Measurements from ENCODE around the gene SET.
A peak's percentile ranks its signal among the peaks of the same experiment; 100 is the strongest.
"Not testable (repeated sequence)": the region's sequence is repeated elsewhere in the genome, so short reads cannot be mapped to it uniquely, and the experiment has no call there.

Gene SET, protein sequence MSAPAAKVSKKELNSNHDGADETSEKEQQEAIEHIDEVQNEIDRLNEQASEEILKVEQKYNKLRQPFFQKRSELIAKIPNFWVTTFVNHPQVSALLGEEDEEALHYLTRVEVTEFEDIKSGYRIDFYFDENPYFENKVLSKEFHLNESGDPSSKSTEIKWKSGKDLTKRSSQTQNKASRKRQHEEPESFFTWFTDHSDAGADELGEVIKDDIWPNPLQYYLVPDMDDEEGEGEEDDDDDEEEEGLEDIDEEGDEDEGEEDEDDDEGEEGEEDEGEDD

DNA sequence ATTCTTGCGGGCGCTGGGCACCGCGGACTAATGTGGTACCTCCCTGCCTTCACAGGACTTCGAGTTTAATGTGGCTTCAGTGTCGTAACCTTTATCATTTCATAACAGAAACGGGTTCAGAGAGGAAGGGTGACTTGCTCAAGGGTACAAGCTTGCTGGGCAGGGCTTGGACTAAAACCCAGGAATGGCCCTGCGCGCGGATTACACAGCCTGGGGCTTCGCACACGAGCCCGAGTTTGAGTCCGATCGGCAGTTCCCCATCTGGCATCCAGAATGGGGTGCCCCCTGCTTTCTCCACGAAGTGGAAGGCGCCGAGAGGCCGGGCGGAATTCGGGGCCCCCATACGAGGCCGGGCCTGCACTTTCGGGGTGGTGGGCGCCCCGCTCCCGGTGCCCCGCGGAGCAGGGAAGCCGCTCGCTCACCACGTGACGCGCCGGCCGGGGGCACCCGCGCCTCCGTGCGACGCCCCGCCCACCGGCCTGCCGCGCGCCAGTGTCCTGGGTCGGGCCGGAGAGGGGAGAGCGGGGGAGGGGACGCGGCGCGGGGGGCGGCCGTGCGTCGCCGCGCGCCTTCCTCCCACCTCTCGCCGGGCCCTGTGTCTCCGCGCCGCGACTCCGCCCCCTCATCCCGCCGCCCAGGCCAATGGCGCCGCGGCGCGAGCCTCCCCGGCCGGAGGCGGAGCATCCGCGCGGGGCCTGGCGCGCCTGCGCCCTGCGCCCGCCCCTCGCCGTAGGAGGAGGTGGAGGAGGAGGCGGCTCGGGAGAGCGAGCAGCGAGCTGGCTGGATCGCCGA is at the start of gene SET:
TSS of gene SET (plus strand) at position 722 of the 792 bp plus-strand sequence. CDS start 361 bp downstream, outside the sequence.
- H3K27me3 Mint-ChIP-seq, result no peaks in the 10 kb centered on the region
- peak within 1 kb of the TSS; percentile 95 for H3K4me3 Mint-ChIP-seq
- peak; percentile 96 for DNase-seq
- no peaks in the 10 kb centered on the region for H3K9me3 Mint-ChIP-seq
- peaks cover 58% of the 10 kb centered on the region for H3K36me3 Mint-ChIP-seq (ENCODE audit: low read depth)
- H3K27ac Mint-ChIP-seq, result peak within 1 kb of the TSS; percentile 94
- H3K4me1 Mint-ChIP-seq (ENCODE audit: low read depth), result peaks cover 62% of the 10 kb centered on the region

DNA sequence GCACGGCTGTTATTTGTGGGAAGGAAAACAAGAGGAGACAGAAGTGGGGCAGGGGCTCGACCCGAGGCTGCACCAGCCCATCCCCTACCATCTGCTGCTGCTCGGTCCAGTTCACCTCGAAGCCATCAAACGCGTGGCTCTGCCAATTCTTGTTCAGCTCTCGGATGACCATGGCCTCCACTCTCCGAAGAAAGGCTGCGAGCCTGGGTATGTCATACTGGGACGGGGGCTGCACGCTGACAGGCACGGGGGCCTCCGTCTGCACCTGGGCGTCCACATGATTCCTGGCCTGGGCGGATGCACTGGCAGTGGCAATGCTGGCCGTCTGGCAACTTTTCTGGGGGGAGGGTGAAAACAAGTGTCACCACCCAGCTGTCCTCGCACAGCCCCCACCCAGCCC is 48.4 kb upstream of the SET start:
- H3K36me3 Mint-ChIP-seq (ENCODE audit: low read depth), result peaks cover 29% of the 10 kb centered on the region
- no peaks in the 10 kb centered on the region for H3K4me1 Mint-ChIP-seq (ENCODE audit: low read depth)
- no peak overlapping the region for H3K27ac Mint-ChIP-seq
- H3K9me3 Mint-ChIP-seq, result no peaks in the 10 kb centered on the region
- DNase-seq, result no peak
- H3K27me3 Mint-ChIP-seq, result no peaks in the 10 kb centered on the region
- H3K4me3 Mint-ChIP-seq, result no peak overlapping the region

DNA sequence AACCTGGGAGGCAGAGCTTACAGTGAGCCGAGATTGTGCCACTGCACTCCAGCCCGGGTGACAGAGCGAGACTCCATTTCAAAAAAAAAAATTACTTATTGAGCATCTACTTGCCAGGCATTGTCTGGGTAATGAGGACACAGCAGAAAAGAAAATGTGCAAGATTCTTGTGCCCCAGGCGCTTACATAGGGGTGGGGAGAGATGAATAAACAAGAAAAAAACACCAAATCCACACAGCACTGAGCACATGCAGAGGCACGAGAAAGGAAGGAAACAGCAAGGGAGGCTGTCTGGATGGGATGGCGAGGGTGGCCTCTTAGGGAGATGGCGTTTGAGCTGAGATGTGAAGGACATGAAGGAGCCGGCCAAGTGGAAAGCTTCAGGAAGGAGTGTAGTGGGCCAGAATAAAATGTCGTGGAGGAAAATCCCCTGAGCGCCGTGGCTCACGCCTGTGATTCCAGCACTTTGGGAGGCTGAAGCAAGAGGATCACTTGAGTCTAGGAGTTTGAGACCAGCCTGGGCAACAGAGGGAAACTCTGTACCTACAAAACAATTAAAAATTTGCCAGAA is 46.3 kb upstream of the SET start:
- Mint-ChIP-seq H3K27ac (no peak overlapping the region), H3K9me3 (no peaks in the 10 kb centered on the region), H3K27me3 (no peaks in the 10 kb centered on the region), H3K4me1 (ENCODE audit: low read depth) (no peaks in the 10 kb centered on the region), H3K36me3 (ENCODE audit: low read depth) (peaks cover 20% of the 10 kb centered on the region), H3K4me3 (no peak overlapping the region)
- no peak for DNase-seq

DNA sequence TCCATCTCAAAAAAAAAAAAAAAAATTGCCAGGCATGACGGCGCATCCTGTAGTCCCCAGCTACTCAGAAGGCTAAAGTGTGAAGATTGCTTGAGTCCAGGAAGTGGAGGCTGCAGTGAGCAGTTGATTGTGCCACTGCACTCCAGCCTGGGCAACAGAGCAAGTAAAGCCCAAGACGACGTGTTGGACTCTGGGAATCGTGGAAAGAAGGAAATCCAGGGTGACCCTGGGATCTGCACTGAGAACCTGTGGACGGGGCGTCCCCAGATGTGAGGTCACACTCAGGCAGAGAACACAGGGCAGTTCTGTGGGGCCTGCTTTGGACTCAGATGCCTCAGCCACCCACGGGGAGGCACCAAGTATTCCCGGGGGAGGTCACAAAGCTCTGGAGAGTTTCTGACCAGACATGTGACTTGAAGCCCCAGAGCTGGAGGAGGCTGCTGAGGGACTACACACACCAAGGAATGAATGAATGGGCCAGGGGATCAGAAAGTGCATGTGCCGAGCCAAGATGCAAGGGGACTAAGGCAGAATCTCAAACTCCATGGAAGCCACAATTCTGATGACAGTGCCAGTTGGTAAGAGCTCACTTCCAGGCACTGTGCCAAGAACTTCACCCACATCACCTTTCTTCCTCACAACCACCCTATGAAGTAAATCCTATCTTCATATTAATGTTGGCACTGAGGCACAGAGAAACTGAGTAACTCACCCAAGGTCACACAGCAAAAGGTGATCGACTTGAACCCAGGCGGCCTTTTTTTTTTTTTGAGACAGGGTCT is 45.3 kb upstream of the SET start:
- no peak for DNase-seq
- H3K36me3 Mint-ChIP-seq (ENCODE audit: low read depth), result peaks cover 15% of the 10 kb centered on the region
- H3K4me3 Mint-ChIP-seq, result no peak overlapping the region
- no peaks in the 10 kb centered on the region for H3K4me1 Mint-ChIP-seq (ENCODE audit: low read depth)
- no peaks in the 10 kb centered on the region for H3K27me3 Mint-ChIP-seq
- H3K9me3 Mint-ChIP-seq, result no peaks in the 10 kb centered on the region
- no peak overlapping the region for H3K27ac Mint-ChIP-seq

DNA sequence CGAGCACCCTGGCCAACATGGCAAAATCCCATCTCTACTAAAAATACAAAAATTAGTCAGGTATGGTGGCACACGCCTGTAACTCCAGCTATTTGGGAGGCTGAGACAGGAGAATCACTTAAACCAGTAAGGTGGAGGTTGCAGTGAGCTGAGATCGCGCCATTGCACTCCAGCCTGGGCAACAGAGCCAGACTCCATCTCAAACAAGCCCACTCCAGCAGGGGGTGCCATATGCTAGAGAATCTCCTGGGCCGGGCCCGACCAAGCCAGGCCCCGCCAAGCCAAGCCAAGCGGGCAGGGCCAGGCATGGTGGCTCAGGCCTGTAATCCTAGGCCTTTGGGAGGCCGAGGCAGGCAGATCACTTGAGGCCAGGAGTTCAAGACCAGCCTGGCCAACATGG is 40.8 kb upstream of the SET start:
- not testable (repeated sequence) for H3K4me1 Mint-ChIP-seq (ENCODE audit: low read depth); H3K36me3 Mint-ChIP-seq (ENCODE audit: low read depth); H3K4me3 Mint-ChIP-seq; H3K27me3 Mint-ChIP-seq; H3K27ac Mint-ChIP-seq; H3K9me3 Mint-ChIP-seq
- DNase-seq, result peak; percentile 79

DNA sequence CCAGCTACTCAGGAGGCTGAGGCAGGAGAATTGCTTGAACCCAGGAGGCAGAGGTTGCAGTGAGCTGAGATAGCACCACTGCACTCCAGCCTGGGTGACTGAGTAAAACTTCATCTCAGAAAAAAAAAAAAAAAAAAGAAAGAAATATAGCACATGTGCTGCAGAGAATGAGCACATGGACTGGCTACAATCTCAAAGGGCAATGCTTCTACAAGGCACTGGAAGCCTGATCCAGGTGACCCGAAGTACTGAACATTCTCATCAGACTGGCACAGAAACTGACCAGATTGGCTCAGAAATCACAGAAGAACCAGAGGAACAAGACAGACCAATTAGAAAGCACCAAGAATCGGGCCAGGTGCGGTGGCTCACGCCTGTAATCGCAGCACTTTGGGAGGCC is 37.2 kb upstream of the SET start:
- peaks cover 3% of the 10 kb centered on the region for H3K36me3 Mint-ChIP-seq (ENCODE audit: low read depth)
- H3K4me3 Mint-ChIP-seq, result no peak overlapping the region
- DNase-seq, result no peak
- no peaks in the 10 kb centered on the region for H3K9me3 Mint-ChIP-seq
- H3K27me3 Mint-ChIP-seq, result no peaks in the 10 kb centered on the region
- no peak overlapping the region for H3K27ac Mint-ChIP-seq
- peaks cover 2% of the 10 kb centered on the region for H3K4me1 Mint-ChIP-seq (ENCODE audit: low read depth)

DNA sequence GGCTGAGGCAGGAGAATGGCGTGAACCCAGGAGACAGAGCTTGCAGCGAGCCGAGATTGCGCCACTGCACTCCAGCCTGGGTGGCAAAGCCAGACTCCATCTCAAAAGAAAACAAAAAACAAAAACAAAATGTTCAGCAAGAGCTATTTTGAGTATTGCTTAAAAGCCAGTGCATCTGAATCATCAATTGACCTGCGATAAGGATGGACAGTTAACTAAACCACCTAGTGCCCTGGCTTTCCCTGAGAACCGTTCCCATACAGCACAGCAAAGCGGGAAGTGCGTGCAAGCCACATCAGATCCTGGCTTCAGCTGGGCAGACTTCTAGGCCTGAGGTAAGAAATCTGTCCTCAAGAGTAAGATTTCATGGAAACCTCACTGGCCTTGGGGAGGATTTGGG is 35.1 kb upstream of the SET start:
- H3K27ac Mint-ChIP-seq, result peak overlapping the region; percentile 8
- H3K36me3 Mint-ChIP-seq (ENCODE audit: low read depth), result peaks cover 6% of the 10 kb centered on the region
- H3K4me3 Mint-ChIP-seq, result no peak overlapping the region
- no peaks in the 10 kb centered on the region for H3K9me3 Mint-ChIP-seq
- H3K4me1 Mint-ChIP-seq (ENCODE audit: low read depth), result peaks cover 6% of the 10 kb centered on the region
- no peaks in the 10 kb centered on the region for H3K27me3 Mint-ChIP-seq
- DNase-seq, result no peak

DNA sequence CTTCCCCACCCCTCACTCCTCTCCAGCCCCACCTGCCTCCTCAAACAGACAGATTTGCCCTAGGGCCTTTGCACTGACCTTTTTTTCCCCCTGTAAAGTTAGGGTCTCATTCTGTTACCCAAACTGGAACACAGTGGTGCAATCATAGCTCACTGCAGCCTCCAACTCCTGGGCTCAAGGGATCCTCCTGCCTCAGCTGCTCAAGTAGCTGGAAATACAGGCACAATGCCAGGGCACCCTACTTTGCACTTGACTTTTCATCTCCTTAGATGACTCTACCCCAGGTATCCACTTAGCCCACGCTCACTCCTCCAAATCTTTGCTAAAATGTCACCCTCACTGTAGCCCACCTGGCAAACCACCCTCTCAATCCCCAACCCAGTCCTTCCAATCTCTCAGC is 34.5 kb upstream of the SET start:
- DNase-seq, result no peak
- H3K4me1 Mint-ChIP-seq (ENCODE audit: low read depth), result peaks cover 6% of the 10 kb centered on the region
- no peaks in the 10 kb centered on the region for H3K27me3 Mint-ChIP-seq
- H3K4me3 Mint-ChIP-seq, result peak overlapping the region; percentile 78
- peaks cover 6% of the 10 kb centered on the region for H3K36me3 Mint-ChIP-seq (ENCODE audit: low read depth)
- no peak overlapping the region for H3K27ac Mint-ChIP-seq
- no peaks in the 10 kb centered on the region for H3K9me3 Mint-ChIP-seq

DNA sequence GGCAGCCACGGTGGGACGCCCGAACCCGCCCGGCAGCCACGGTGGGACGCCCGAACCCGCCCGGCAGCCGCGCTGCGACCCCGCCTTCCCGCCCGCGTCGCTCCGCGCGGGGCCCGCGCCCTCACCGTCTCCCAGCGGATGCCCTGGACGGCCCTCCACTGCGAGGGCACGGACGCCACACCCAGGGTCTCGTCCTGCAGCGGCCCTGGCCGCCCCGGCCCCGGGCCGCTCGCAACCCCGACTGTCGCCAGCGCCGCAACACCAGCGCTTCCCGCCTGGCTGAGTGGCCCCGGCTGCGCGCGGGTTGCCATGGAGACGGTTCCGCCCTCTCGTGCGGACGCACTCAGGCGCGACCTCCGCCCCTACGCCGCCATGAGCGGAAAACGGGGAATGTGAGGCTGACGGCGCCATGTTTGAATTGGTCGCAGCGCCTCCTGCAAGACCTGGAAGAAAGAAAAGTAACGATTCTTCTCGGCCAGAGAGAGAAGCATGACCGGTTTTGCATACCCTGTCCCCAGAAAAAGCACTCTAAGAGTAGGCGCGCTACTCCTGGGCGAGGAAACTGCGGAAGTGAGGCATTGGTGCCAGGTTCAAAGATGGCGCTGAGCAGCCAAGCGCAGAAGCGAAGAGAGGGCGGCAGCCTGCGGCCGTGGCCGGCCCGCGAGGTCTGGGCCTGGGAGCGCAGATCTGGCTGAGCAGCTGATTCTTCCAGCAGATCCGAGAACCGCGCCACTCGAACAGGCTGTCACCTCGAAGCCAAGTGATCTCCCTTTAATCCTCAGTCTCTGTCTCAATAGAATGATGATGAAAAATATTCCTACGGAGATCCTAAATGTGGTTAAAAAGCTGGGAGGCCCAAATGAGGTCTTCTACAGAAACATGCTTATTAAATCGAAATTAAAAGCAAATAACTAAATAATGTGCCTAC is 32.3 kb upstream of the SET start, which contains the start of gene DYNC2I2:
TSS of gene DYNC2I2 (minus strand) at position 432 of the 928 bp plus-strand sequence. CDS start at position 311, 121 bp downstream.
- Mint-ChIP-seq H3K36me3 (ENCODE audit: low read depth) (peaks cover 6% of the 10 kb centered on the region), H3K9me3 (no peaks in the 10 kb centered on the region), H3K27me3 (no peaks in the 10 kb centered on the region), H3K4me3 (peak within 1 kb of the TSS; percentile 78), H3K27ac (peak within 1 kb of the TSS; percentile 100), H3K4me1 (ENCODE audit: low read depth) (peaks cover 6% of the 10 kb centered on the region)
- DNase-seq, result peak; percentile 98

DNA sequence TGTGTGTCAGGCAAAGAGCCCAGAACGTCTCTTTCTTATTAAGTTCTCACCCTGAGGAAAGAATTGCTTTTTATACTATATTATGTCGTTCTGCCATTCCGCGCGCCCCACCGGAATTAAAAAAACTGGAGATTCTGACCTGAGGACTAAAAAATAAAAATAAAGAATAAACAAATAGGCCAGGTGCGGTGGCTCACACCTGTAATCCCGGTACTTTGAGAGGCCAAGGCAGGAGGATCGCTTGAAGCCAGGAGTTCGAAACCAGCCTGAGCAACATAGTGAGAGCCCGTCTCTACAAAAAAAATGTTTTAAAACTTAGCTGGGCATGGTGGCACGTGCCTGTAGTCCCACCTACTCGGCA is 31.7 kb upstream of the SET start:
- Mint-ChIP-seq H3K36me3 (ENCODE audit: low read depth) (peaks cover 6% of the 10 kb centered on the region), H3K9me3 (no peaks in the 10 kb centered on the region), H3K27ac (peak overlapping the region; percentile 100), H3K4me3 (peak overlapping the region; percentile 78), H3K4me1 (ENCODE audit: low read depth) (peaks cover 6% of the 10 kb centered on the region), H3K27me3 (no peaks in the 10 kb centered on the region)
- DNase-seq, result no peak

DNA sequence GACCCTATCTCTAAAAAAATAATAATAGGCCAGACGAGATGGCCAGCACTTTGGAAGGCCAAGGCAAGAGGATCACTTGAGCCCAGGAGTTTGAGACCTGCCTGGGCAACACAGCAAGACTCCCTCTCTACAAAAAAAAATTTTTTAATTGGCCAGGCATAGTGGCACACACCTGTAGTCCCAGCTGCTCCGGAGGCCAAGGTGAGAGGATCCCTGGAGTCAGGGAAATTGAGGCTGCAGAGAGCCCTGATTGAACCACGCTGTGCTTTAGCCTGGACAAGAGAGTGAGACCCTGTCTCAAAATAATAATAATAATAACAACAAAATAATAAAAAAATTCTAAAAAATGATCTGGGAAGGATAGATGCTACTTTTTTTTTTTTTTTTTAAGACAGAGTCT is 31.2 kb upstream of the SET start:
- Mint-ChIP-seq H3K27me3 (no peaks in the 10 kb centered on the region), H3K4me3 (peak overlapping the region; percentile 78), H3K4me1 (ENCODE audit: low read depth) (peaks cover 6% of the 10 kb centered on the region), H3K36me3 (ENCODE audit: low read depth) (peaks cover 6% of the 10 kb centered on the region), H3K27ac (peak overlapping the region; percentile 100), H3K9me3 (no peaks in the 10 kb centered on the region)
- DNase-seq, result no peak

DNA sequence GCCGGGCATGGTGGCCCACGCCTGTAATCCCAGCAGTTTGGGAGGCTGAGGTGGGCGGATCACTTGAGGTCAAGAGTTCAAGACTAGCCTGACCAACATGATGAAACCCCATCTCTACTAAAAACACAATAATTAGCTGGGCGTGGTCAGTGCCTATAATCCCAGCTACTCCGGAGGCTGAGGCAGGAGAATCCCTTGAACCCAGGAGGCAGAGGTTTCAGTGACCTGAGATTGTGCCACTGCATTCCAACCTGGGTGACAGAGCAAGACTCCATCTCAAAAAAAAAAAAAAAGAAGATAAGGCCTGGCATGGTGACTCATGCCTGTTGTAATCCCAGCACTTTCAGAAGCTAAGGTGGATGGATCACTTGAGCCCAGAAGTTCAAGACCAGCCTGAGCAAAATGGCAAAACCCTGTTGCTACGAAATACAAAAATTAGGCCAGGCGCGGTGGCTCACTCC is 22.5 kb upstream of the SET start:
- H3K4me1 Mint-ChIP-seq (ENCODE audit: low read depth); H3K9me3 Mint-ChIP-seq; DNase-seq; H3K4me3 Mint-ChIP-seq; H3K27me3 Mint-ChIP-seq; H3K36me3 Mint-ChIP-seq (ENCODE audit: low read depth); H3K27ac Mint-ChIP-seq: not testable (repeated sequence)

DNA sequence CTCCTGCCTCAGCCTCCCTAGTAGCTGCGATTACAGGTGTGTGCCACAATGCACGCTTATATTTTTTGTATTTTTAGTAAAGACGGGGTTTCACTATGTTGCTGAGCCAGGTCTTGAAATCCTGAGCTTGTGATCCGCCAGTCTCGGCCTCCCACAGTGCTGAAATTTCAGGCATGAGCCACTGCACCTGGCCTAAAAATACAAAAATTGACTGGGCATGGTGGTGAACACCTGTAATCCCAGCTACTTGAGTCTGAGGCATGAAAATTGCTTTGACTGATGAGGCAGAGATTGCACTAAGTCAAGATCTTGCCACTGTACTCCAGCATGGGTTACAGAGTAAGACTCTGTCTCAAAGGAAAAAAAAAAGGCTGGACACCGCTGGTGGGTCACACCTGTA is 19.2 kb upstream of the SET start:
- no peaks in the 10 kb centered on the region for H3K36me3 Mint-ChIP-seq (ENCODE audit: low read depth)

More for the DNA sequence above, 19.2 kb upstream of the SET start:
- Mint-ChIP-seq H3K27me3 (no peaks in the 10 kb centered on the region), H3K4me1 (ENCODE audit: low read depth) (no peaks in the 10 kb centered on the region), H3K4me3 (no peak overlapping the region), H3K27ac (no peak overlapping the region), H3K9me3 (no peaks in the 10 kb centered on the region)
- no peak for DNase-seq

Data from activated T-cell treated with anti-CD3 and anti-CD28 coated beads, Interleukin-2, amount 50 U/mL, for 24 hours (primary cell).